H9 (cell line): Measurements from ENCODE around the gene WDR64. TPM values are rescaled to one million over a fixed set of nuclear protein-coding genes. Genes with fewer than 3 reads are reported as not detected.

Experiments used
- DNase-seq: peaks from one replicate; pipeline ENCODE4 v3.0.0-alpha.2; 2017
- H2AFZ ChIP-seq: one replicate; pipeline ENCODE4 v1.6.1; 2013; ENCODE audit warnings: mild to moderate bottlenecking, low read length, control low read depth, moderate library complexity
- H2AK5ac ChIP-seq: 2 replicates; pipeline ENCODE4 v1.6.1; 2013; ENCODE audit warnings: low read length, control low read depth, mixed read lengths; ENCODE audit not compliant: insufficient read length
- H2BK120ac ChIP-seq: one replicate; pipeline ENCODE4 v1.6.1; 2013; ENCODE audit warnings: low read depth, mild to moderate bottlenecking, low read length, control low read depth, inconsistent platforms; ENCODE audit not compliant: poor library complexity, severe bottlenecking
- H2BK12ac ChIP-seq: 2 replicates; pipeline ENCODE4 v1.6.1; 2013; ENCODE audit warnings: low read length, control low read depth, mixed read lengths, low read depth; ENCODE audit not compliant: insufficient read length
- H2BK15ac ChIP-seq: 2 replicates; pipeline ENCODE4 v1.6.1; 2013; ENCODE audit warnings: low read depth, low read length, control low read depth
- H2BK20ac ChIP-seq: one replicate; pipeline ENCODE4 v1.6.1; 2013; ENCODE audit warnings: low read depth, mild to moderate bottlenecking, low read length, control low read depth, inconsistent platforms; ENCODE audit not compliant: poor library complexity, severe bottlenecking
- H2BK5ac ChIP-seq: 2 replicates; pipeline ENCODE4 v1.6.1; 2013; ENCODE audit warnings: low read length, control low read depth, mixed read lengths; ENCODE audit not compliant: insufficient read length
- H3K14ac ChIP-seq: 2 replicates; pipeline ENCODE4 v1.6.1; 2013; ENCODE audit warnings: low read length, control low read depth; ENCODE audit not compliant: insufficient read depth
- H3K18ac ChIP-seq: 2 replicates; pipeline ENCODE4 v1.6.1; 2013; ENCODE audit warnings: low read depth, mild to moderate bottlenecking, mixed read lengths, low read length, control low read depth; ENCODE audit not compliant: insufficient read length
- H3K23ac ChIP-seq: 2 replicates; pipeline ENCODE4 v1.6.1; 2013; ENCODE audit warnings: low read length, control low read depth, mixed read lengths, low read depth; ENCODE audit not compliant: insufficient read length
- H3K23me2 ChIP-seq: 2 replicates; pipeline ENCODE4 v1.6.1; 2013; ENCODE audit warnings: low read depth, mild to moderate bottlenecking, mixed read lengths, low read length, control low read depth; ENCODE audit not compliant: insufficient read length, poor library complexity, severe bottlenecking
- H3K27ac ChIP-seq: 2 replicates; pipeline ENCODE4 v1.5.1; 2013; ENCODE audit warnings: low read length, control low read depth, mixed read lengths, low read depth; ENCODE audit not compliant: insufficient read length
- H3K27me3 ChIP-seq: 2 replicates; pipeline ENCODE4 v1.6.1; 2013; ENCODE audit warnings: low read length, control low read depth, inconsistent platforms; ENCODE audit not compliant: insufficient read depth
- H3K4ac ChIP-seq: 2 replicates; pipeline ENCODE4 v1.6.1; 2013; ENCODE audit warnings: low read depth, mild to moderate bottlenecking, control low read depth, inconsistent platforms, low read length, moderate library complexity
- H3K4me1 ChIP-seq: 2 replicates; pipeline ENCODE4 v1.6.1; 2013; ENCODE audit warnings: low read length, control low read depth, inconsistent platforms; ENCODE audit not compliant: insufficient read depth
- H3K4me2 ChIP-seq: 2 replicates; pipeline ENCODE4 v1.6.1; 2013; ENCODE audit warnings: low read length, control low read depth, mixed read lengths; ENCODE audit not compliant: insufficient read length, insufficient read depth
- H3K56ac ChIP-seq: 2 replicates; pipeline ENCODE4 v1.6.1; 2013; ENCODE audit warnings: low read depth, mild to moderate bottlenecking, mixed read lengths, low read length, control low read depth; ENCODE audit not compliant: insufficient read length
- H3K79me1 ChIP-seq: 2 replicates; pipeline ENCODE4 v1.6.1; 2013; ENCODE audit warnings: low read depth, mild to moderate bottlenecking, moderate library complexity, low read length, control low read depth, inconsistent platforms; ENCODE audit not compliant: insufficient read depth, poor library complexity, severe bottlenecking
- H3K79me2 ChIP-seq: 2 replicates; pipeline ENCODE4 v1.6.1; 2013; ENCODE audit warnings: low read length, control low read depth, inconsistent platforms; ENCODE audit not compliant: insufficient read depth
- H3K9ac ChIP-seq: 2 replicates; pipeline ENCODE4 v1.6.1; 2013; ENCODE audit warnings: low read length, control low read depth, mixed read lengths; ENCODE audit not compliant: insufficient read length; ENCODE audit errors: extremely low read depth
- H3K9me3 ChIP-seq: one replicate; pipeline ENCODE4 v1.6.1; 2013; ENCODE audit warnings: low read depth, low read length, inconsistent platforms; ENCODE audit not compliant: control insufficient read depth
- H3T11ph ChIP-seq: one replicate; pipeline ENCODE4 v1.6.1; 2013; ENCODE audit warnings: mild to moderate bottlenecking, low read length, control low read depth, inconsistent platforms
- H4K20me1 ChIP-seq: one replicate; pipeline ENCODE4 v1.6.1; 2013; ENCODE audit not compliant: control insufficient read depth, insufficient read length, insufficient read depth
- H4K5ac ChIP-seq: 2 replicates; pipeline ENCODE4 v1.6.1; 2013; ENCODE audit warnings: low read depth, mild to moderate bottlenecking, mixed read lengths, low read length, control low read depth; ENCODE audit not compliant: insufficient read length
- H4K8ac ChIP-seq: replicated peaks from 2 replicates; pipeline ENCODE4 v1.6.1; 2013; ENCODE audit warnings: low read length, control low read depth, mixed read lengths, low read depth; ENCODE audit not compliant: insufficient read length
- H4K91ac ChIP-seq: 2 replicates; pipeline ENCODE4 v1.6.1; 2013; ENCODE audit warnings: low read depth, mild to moderate bottlenecking, moderate library complexity, mixed read lengths, low read length, control low read depth; ENCODE audit not compliant: insufficient read length
- H3K27ac Mint-ChIP-seq, 3 experiments: 2 replicates in 2 of 3; 3 replicates in 1 of 3; pipeline ENCODE4 v1.8.0; 2020 to 2021; ENCODE audit warnings: mixed read lengths in 3 of 3, mild to moderate bottlenecking in 1 of 3, moderate library complexity in 1 of 3
- H3K27me3 Mint-ChIP-seq: 2 replicates; pipeline ENCODE4 v1.8.0; 2021; ENCODE audit warnings: low read depth, mild to moderate bottlenecking, moderate library complexity, mixed read lengths
- H3K36me3 Mint-ChIP-seq, 3 experiments: 2 replicates in 2 of 3; 3 replicates in 1 of 3; pipeline ENCODE4 v1.8.0; 2020 to 2021; ENCODE audit warnings: low read depth in 3 of 3, mixed read lengths in 3 of 3; ENCODE audit not compliant: insufficient read depth in 1 of 3
- H3K4me1 Mint-ChIP-seq, 2 experiments: 2 replicates each; pipeline ENCODE4 v1.8.0; 2020; ENCODE audit warnings: mixed read lengths in 2 of 2
- H3K4me3 Mint-ChIP-seq, 2 experiments: 2 replicates in 1 of 2; 3 replicates in 1 of 2; pipeline ENCODE4 v1.8.0; 2020 to 2021; ENCODE audit warnings: mild to moderate bottlenecking in 2 of 2, mixed read lengths in 2 of 2, moderate library complexity in 1 of 2
- H3K9me3 Mint-ChIP-seq, 2 experiments: 2 replicates in 1 of 2; 3 replicates in 1 of 2; pipeline ENCODE4 v1.8.0; 2020; ENCODE audit warnings: mild to moderate bottlenecking in 2 of 2, mixed read lengths in 2 of 2, moderate library complexity in 1 of 2
- WGBS: extraction: QIAGEN DNeasy Blood & Tissue Kit; methylation state at CpG from one replicate; pipeline ENCODE4 v1.1.7; 2013; ENCODE audit warnings: missing lambda C conversion rate, low lambda C conversion rate, mixed read lengths; ENCODE audit not compliant: insufficient read length; ENCODE audit errors: extremely low coverage; 5-methylcytosine and 5-hydroxymethylcytosine counted together
- total RNA-seq: library from RNA; stranded (reverse); gene quantifications from 2 replicates; pipeline ENCODE4 v1.2.1, GENCODE V29; 2021
- TF ChIP-seq, protein P1 (sequence below): fragments of 200-600 bp; sonication (generic); conservative IDR thresholded peaks from 3 replicates; pipeline ENCODE4 v1.8.0; 2021; ENCODE audit warnings: antibody characterized with exemption, mild to moderate bottlenecking

WDR64 gene
- total RNA-seq, 1 experiment from 2014 or later, result not detected

DNA sequence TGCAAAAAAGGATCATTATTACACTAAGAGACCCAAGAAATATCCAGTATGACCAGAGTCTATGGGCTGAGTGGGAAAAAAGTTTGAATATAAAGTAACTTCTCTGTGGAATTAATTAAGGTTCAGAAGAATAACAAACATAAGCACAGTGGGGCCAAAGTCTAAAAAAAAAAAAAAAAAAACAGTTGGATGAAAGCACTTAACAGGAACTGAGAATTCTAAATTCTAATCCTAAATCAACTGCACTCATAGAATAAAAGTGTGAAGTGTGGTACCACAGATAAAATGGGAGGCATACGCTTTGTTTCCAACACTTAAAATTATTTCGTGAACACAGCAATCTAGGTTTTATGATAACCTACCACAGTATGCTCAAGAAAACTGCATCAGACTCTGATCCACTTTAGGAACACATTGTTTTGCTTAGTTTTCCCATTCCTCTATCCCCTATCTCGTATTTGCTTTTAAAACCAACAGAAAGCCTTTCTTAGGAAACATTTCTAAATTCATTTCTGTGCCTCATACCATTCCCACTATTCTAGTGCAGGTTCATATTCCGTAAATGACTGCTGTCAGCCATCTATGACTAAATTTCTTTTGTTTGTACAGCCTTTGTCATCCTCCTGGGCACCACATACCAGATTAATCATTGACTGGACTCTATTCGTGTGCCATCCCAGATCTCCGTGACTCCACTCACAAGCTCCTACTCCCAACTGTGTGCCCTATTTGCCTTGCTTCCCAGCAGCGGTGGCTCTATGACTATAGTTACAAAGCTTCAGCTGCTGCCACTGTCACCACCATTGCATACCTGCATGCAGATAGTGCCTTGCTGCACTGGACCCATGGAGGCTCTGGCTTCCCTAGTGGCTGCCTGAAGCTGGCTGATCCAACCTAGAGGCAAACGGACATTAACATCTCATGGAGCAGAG is 36.8 kb upstream of the WDR64 start:
- Histone ChIP-seq H2BK15ac (no peak overlapping the region), H3K27me3 (no peaks in the 10 kb centered on the region), H3K79me1 (no peaks in the 10 kb centered on the region), H2BK20ac (no peak overlapping the region), H3K4me2 (no peak overlapping the region), H3K79me2 (no peaks in the 10 kb centered on the region), H4K8ac (no peak overlapping the region), H2BK120ac (no peak overlapping the region), H3K27ac (no peak overlapping the region), H2BK12ac (no peak overlapping the region), H2AK5ac (no peak overlapping the region), H3K14ac (no peak overlapping the region), H3K9ac (no peak overlapping the region), H3K23me2 (no peaks in the 10 kb centered on the region), H3K4me1 (no peaks in the 10 kb centered on the region), H4K20me1 (no peaks in the 10 kb centered on the region), H3K56ac (no peak overlapping the region), H3T11ph (no peak overlapping the region), H2BK5ac (no peak overlapping the region), H3K23ac (no peak overlapping the region), H3K9me3 (no peaks in the 10 kb centered on the region), H2AFZ (no peak overlapping the region), H3K4ac (no peak overlapping the region), H3K18ac (no peak overlapping the region), H4K91ac (no peak overlapping the region), H4K5ac (no peak overlapping the region)
- peak overlapping the region in 1 of 3 experiments; percentile 15; a peak in 3 of 7 replicates for H3K27ac Mint-ChIP-seq
- H3K4me1 Mint-ChIP-seq, result 0 out of 4 replicates have a peak, but pooled peaks cover 0 to 2% of the 10 kb centered on the region in 2 experiments
- H3K4me3 Mint-ChIP-seq, result no peak overlapping the region
- no peak for DNase-seq
- TF ChIP-seq, protein P1, sequence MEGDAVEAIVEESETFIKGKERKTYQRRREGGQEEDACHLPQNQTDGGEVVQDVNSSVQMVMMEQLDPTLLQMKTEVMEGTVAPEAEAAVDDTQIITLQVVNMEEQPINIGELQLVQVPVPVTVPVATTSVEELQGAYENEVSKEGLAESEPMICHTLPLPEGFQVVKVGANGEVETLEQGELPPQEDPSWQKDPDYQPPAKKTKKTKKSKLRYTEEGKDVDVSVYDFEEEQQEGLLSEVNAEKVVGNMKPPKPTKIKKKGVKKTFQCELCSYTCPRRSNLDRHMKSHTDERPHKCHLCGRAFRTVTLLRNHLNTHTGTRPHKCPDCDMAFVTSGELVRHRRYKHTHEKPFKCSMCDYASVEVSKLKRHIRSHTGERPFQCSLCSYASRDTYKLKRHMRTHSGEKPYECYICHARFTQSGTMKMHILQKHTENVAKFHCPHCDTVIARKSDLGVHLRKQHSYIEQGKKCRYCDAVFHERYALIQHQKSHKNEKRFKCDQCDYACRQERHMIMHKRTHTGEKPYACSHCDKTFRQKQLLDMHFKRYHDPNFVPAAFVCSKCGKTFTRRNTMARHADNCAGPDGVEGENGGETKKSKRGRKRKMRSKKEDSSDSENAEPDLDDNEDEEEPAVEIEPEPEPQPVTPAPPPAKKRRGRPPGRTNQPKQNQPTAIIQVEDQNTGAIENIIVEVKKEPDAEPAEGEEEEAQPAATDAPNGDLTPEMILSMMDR, result no peak
- WGBS, result no CpG with 5 or more reads among the region's 8 CpGs
- no peaks in the 10 kb centered on the region for H3K27me3 Mint-ChIP-seq
- H3K9me3 Mint-ChIP-seq, result no peaks in the 10 kb centered on the region
- H3K36me3 Mint-ChIP-seq, result no peaks in the 10 kb centered on the region; a peak in 1 of 7 replicates
